ENCODE results near the gene KCNIP4. TPM values are rescaled to one million over a fixed set of nuclear protein-coding genes. Genes with fewer than 3 reads are reported as not detected.

The KCNIP4 gene
- total and polyA plus RNA-seq, 9 of the 15 experiments (the other 6 are each of a cell fraction or from before 2014, with no cell fraction given) = 0.25 to 0.41 TPM; not detected in 7

GRCh38 chr4:21467551-21467950 is 481.0 kb downstream of the KCNIP4 start:
- DNase-seq (ENCODE audit: extremely low read depth in 1 of 4, low spot score in 3 of 4) = no peak
- FAIRE-seq = no peak
- H3K4me1 ChIP-seq (replicated peaks in 1 of 2; ENCODE audit: control insufficient read depth in 2 of 2, insufficient read depth in 2 of 2, low read length in 2 of 2) = no peaks in the 10 kb centered on the region
- no peak overlapping the region for H3K9ac ChIP-seq (ENCODE audit: insufficient read depth in 1 of 2, low read depth in 2 of 2, low read length in 2 of 2)
- no peak overlapping the region for H3K27ac ChIP-seq (ENCODE audit: extremely low read depth, low read depth, low read length)
- H3K9me3 ChIP-seq (replicated peaks; ENCODE audit: control insufficient read depth, insufficient read depth, low read depth, low read length) = no peaks in the 10 kb centered on the region
- no peaks in the 10 kb centered on the region for H4K20me1 ChIP-seq (replicated peaks; ENCODE audit: control insufficient read depth, insufficient read depth, low read length)
- ChIA-PET POLR2A (no interaction called here), CTCF (ENCODE audit: low intra/inter-chr PET ratio) (no interaction called here)
- no peaks in the 10 kb centered on the region for H3K9me1 ChIP-seq (ENCODE audit: control insufficient read depth, insufficient read depth, low read length)
- TF ChIP-seq MCM2 (IDR thresholded peaks at IDR 0.05; ENCODE audit: low read depth) (no peak), SP2 (IDR thresholded peaks at IDR 0.05; ENCODE audit: extremely low read depth, low read depth, low read length, poor library complexity, severe bottlenecking) (no peak), CBFA2T2 (conservative IDR thresholded peaks at IDR 0.05) (no peak), HCFC1 (IDR thresholded peaks at IDR 0.05; ENCODE audit: low read depth, low read length) (no peak), FUS (optimal IDR thresholded peaks at IDR 0.05; ENCODE audit: low read depth, low read length) (no peak), ATF3 (IDR thresholded peaks at IDR 0.05) (no peak), ATF3 (CRISPR knock-in tag; conservative IDR thresholded peaks at IDR 0.05) (no peak), MTA2 (IDR thresholded peaks at IDR 0.05; ENCODE audit: low read depth) (no peak), EP300 (IDR thresholded peaks at IDR 0.05; ENCODE audit: low read length) (no peak), RBFOX2 (IDR thresholded peaks at IDR 0.05; ENCODE audit: low read depth, low read length) (no peak), ZNF41 (CRISPR knock-in tag; conservative IDR thresholded peaks at IDR 0.05) (no peak), PATZ1 (CRISPR knock-in tag; IDR thresholded peaks at IDR 0.05; ENCODE audit: borderline replicate concordance) (no peak), MIER1 (IDR thresholded peaks at IDR 0.05; ENCODE audit: low read depth) (no peak), SREBF2 (CRISPR knock-in tag; IDR thresholded peaks at IDR 0.05) (no peak), RBM39 (optimal IDR thresholded peaks at IDR 0.05; ENCODE audit: low read depth, low read length) (no peak), ZNF778 (CRISPR knock-in tag; IDR thresholded peaks at IDR 0.05) (no peak), SMAD3 (CRISPR knock-in tag; conservative IDR thresholded peaks at IDR 0.05) (no peak)
- TF ChIP-seq, protein P1, sequence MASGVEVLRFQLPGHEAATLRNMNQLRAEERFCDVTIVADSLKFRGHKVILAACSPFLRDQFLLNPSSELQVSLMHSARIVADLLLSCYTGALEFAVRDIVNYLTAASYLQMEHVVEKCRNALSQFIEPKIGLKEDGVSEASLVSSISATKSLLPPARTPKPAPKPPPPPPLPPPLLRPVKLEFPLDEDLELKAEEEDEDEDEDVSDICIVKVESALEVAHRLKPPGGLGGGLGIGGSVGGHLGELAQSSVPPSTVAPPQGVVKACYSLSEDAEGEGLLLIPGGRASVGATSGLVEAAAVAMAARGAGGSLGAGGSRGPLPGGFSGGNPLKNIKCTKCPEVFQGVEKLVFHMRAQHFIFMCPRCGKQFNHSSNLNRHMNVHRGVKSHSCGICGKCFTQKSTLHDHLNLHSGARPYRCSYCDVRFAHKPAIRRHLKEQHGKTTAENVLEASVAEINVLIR (CRISPR knock-in tag; IDR thresholded peaks at IDR 0.05) = no peak
- TF ChIP-seq, protein P2, sequence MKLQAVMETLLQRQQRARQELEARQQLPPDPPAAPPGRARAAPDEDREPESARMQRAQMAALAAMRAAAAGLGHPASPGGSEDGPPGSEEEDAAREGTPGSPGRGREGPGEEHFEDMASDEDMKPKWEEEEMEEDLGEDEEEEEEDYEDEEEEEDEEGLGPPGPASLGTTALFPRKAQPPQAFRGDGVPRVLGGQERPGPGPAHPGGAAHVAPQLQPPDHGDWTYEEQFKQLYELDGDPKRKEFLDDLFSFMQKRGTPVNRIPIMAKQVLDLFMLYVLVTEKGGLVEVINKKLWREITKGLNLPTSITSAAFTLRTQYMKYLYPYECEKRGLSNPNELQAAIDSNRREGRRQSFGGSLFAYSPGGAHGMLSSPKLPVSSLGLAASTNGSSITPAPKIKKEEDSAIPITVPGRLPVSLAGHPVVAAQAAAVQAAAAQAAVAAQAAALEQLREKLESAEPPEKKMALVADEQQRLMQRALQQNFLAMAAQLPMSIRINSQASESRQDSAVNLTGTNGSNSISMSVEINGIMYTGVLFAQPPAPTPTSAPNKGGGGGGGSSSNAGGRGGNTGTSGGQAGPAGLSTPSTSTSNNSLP (IDR thresholded peaks at IDR 0.05; ENCODE audit: borderline replicate concordance, low read depth, low read length) = no peak
- intact Hi-C loops (cut with micrococcal nuclease) = loop anchor here (5.0 kb wide), 1 partner anchor 695 kb away; no protein-coding TSS in a partner anchor
- 0% methylated on average over 4 of the region's 4 CpGs for WGBS (ENCODE audit: insufficient coverage, low coverage, missing lambda C conversion rate)
- H3K27me3 ChIP-seq (ENCODE audit: control insufficient read depth in 2 of 2, insufficient read depth in 2 of 2, low read length in 2 of 2) = no peaks in the 10 kb centered on the region
- no peaks in the 10 kb centered on the region for H3K79me2 ChIP-seq (ENCODE audit: control insufficient read depth, insufficient read depth, low read length)
- H3K4me3 ChIP-seq = no peak overlapping the region
- in situ Hi-C loops (cut with MboI) = no loop called here
- no peaks in the 10 kb centered on the region for H3K36me3 ChIP-seq (ENCODE audit: control insufficient read depth, insufficient read depth, low read length)
- ATAC-seq = no peak
- no TSS peak for BruUV-seq (replicated peaks)
- H2AFZ ChIP-seq (ENCODE audit: low read depth, low read length) = no peak overlapping the region
- H3K4me2 ChIP-seq (ENCODE audit: insufficient read depth, low read length) = no peak overlapping the region
